Stimulated activated CD8-positive, alpha-beta memory T cell treated with anti-CD3 and anti-CD28 coated beads, Interleukin-15, amount 100 ng/mL, for 1 hour (primary cell): Measurements from ENCODE around the gene RGL3.
A peak's percentile ranks its signal among the peaks of the same experiment; 100 is the strongest.
"Not testable (repeated sequence)": the region's sequence is repeated elsewhere in the genome, so short reads cannot be mapped to it uniquely, and the experiment has no call there.

Experiments
- DNase-seq: peaks from one replicate; pipeline ENCODE4 v3.0.0-alpha.2; 2020; ENCODE audit warnings: low read depth

The RGL3 gene

GRCh38 chr19:11450570-11451326, 31.6 kb upstream of the RGL3 start:
- no peak for DNase-seq

GRCh38 chr19:11448923-11449554, 29.9 kb upstream of the RGL3 start:
- no peak for DNase-seq

GRCh38 chr19:11448410-11448809, 29.3 kb upstream of the RGL3 start:
- DNase-seq: no peak

- no peak for DNase-seq
Observed at GRCh38 chr19:11447347-11448262, 28.5 kb upstream of the RGL3 start.

- peak; percentile 33 for DNase-seq
Observed at GRCh38 chr19:11446652-11447301, 27.7 kb upstream of the RGL3 start.

- DNase-seq: no peak
Observed at GRCh38 chr19:11446271-11446651, 27.1 kb upstream of the RGL3 start.

- DNase-seq: no peak
Observed at GRCh38 chr19:11445141-11445540, 26.0 kb upstream of the RGL3 start.

- DNase-seq: no peak
Observed at GRCh38 chr19:11444059-11444458, 24.9 kb upstream of the RGL3 start.

GRCh38 chr19:11437955-11438354, 18.8 kb upstream of the RGL3 start:
- DNase-seq: no peak

GRCh38 chr19:11435833-11436313, 16.8 kb upstream of the RGL3 start:
- DNase-seq: no peak

GRCh38 chr19:11435057-11435832, 16.1 kb upstream of the RGL3 start, which contains the start of the genes ODAD3 and PRKCSH:
Gene ODAD3 (minus strand): TSS chr19:11435121. CDS start chr19:11435016, 105 bp downstream.
Gene PRKCSH (plus strand): TSS chr19:11435635. CDS start chr19:11436118, 483 bp downstream.
- DNase-seq: peak; percentile 97

- no peak for DNase-seq
Observed at GRCh38 chr19:11434703-11435056, 15.6 kb upstream of the RGL3 start.

- not testable (repeated sequence) for DNase-seq
Observed at GRCh38 chr19:11433526-11433925, 14.4 kb upstream of the RGL3 start.

- DNase-seq: no peak
Observed at GRCh38 chr19:11426656-11427055, 7.5 kb upstream of the RGL3 start.

GRCh38 chr19:11425719-11426457, 6.8 kb upstream of the RGL3 start:
- no peak for DNase-seq

GRCh38 chr19:11423791-11424181, 4.7 kb upstream of the RGL3 start:
- DNase-seq: no peak

- no peak for DNase-seq
Observed at GRCh38 chr19:11423164-11423790, 4.2 kb upstream of the RGL3 start.

- peak; percentile 28 for DNase-seq
Observed at GRCh38 chr19:11422163-11423065, 3.3 kb upstream of the RGL3 start.
